Esophagus squamous epithelium (tissue), 4 donors: Measurements from ENCODE around the gene NEMP2.

Experiments
- CTCF ChIP-seq, 6 experiments: fragments of 450-650 bp in 4 of 6; fragments of 200-600 bp in 2 of 6; sonication (generic) in 2 of 6; IDR thresholded peaks; one replicate each; pipeline ENCODE4 v1.5.1; 2016 to 2019; ENCODE audit warnings: antibody characterized with exemption in 6 of 6, mild to moderate bottlenecking in 4 of 6, moderate library complexity in 4 of 6
- POLR2A ChIP-seq, 4 donors: fragments of 450-650 bp; IDR thresholded peaks; one replicate each; pipeline ENCODE4 v1.6.1; 2017; ENCODE audit warnings: antibody characterized with exemption in 4 of 4, mild to moderate bottlenecking in 4 of 4, moderate library complexity in 3 of 4

GRCh38 chr2:190499273-190499672, 35.2 kb downstream of the NEMP2 start:
- TF ChIP-seq CTCF (IDR thresholded peaks at IDR 0.05) (no peak), POLR2A (IDR thresholded peaks at IDR 0.05) (no peak)
